HepG2 (cell line): ENCODE results near the gene MAN2B2. TPM values are rescaled to one million over a fixed set of nuclear protein-coding genes. Genes with fewer than 3 reads are reported as not detected.

Source experiments
- ATAC-seq: fragments of 200-7000 bp; cut with Tn5 transposase; 3 replicates; pipeline ENCODE4 v1.9.1; 2020; ENCODE audit warnings: mild to moderate bottlenecking, moderate library complexity
- BruUV-seq: library from RNA; stranded (reverse); fragments of 400-500 nt; replicated peaks from 2 replicates; lab custom pipeline; 2021; lab: Mats Ljungman, UMichigan
- CTCF ChIA-PET: fragments of 300-600 bp; formaldehyde crosslinking; extraction: SDS; loops from one replicate; lab custom pipeline; 2021; ENCODE audit warnings: low total read pairs, inconsistent platforms, low intra/inter-chr PET ratio; lab: Yijun Ruan, JAX
- POLR2A ChIA-PET: fragments of 350-600 bp; sonication (Branson Sonifier 250); formaldehyde crosslinking; loops from one replicate; lab custom pipeline; 2020; ENCODE audit warnings: antibody characterized with exemption, inconsistent platforms; lab: Yijun Ruan, JAX
- DNase-seq: peaks from one replicate; pipeline ENCODE4 v3.0.0-alpha.2; 2015; ENCODE audit warnings: low spot score
- FAIRE-seq: peaks from 3 replicates; lab custom pipeline; 2011; peaks lifted over from hg19 to GRCh38; lab: Jason Lieb, UNC
- H2AFZ ChIP-seq: one replicate; pipeline ENCODE4 v1.6.1; 2011; ENCODE audit warnings: low read length, inconsistent platforms
- H3K27ac ChIP-seq: fragments of 300-600 bp; 3 replicates; pipeline ENCODE4 v1.8.0; 2011; ENCODE audit warnings: mixed run types, mild to moderate bottlenecking, mixed read lengths, low read length, inconsistent platforms; ENCODE audit not compliant: insufficient read depth; ENCODE audit errors: extremely low read length
- H3K27me3 ChIP-seq, 2 experiments: fragments of 200-600 bp in 1 of 2; 2 replicates in 1 of 2; 3 replicates in 1 of 2; pipeline versions ENCODE4 v1.6.0 to v1.8.0; 2011; ENCODE audit warnings: low read length in 2 of 2, mild to moderate bottlenecking in 2 of 2, moderate library complexity in 2 of 2, inconsistent platforms in 1 of 2; ENCODE audit not compliant: insufficient read depth in 2 of 2, control insufficient read depth in 1 of 2
- H3K36me3 ChIP-seq, 2 experiments: fragments of 200-600 bp in 1 of 2; replicated peaks in 1 of 2; 2 replicates in 1 of 2; 3 replicates in 1 of 2; pipeline versions ENCODE4 v1.5.1 to v1.8.0; 2011; ENCODE audit warnings: low read length in 2 of 2, inconsistent platforms in 1 of 2; ENCODE audit not compliant: insufficient read depth in 2 of 2, control insufficient read depth in 1 of 2
- H3K4me1 ChIP-seq: 2 replicates; pipeline ENCODE4 v1.5.1; 2012; ENCODE audit warnings: low read length, inconsistent platforms; ENCODE audit not compliant: insufficient read depth
- H3K4me2 ChIP-seq: 2 replicates; pipeline ENCODE4 v1.6.0; 2011; ENCODE audit warnings: low read depth, low read length, inconsistent platforms
- H3K4me3 ChIP-seq, 3 experiments: fragments of 200-600 bp in 1 of 3; sonication (generic), shearing (Covaris generic) in 1 of 3; replicated peaks in 1 of 3; 2 replicates each; pipeline ENCODE4 v1.5.1; 2011 to 2016; ENCODE audit warnings: low read length in 3 of 3, inconsistent platforms in 2 of 3, low read depth in 2 of 3, mild to moderate bottlenecking in 2 of 3, control low read depth in 1 of 3, mixed read lengths in 1 of 3; ENCODE audit not compliant: insufficient read depth in 1 of 3
- H3K79me2 ChIP-seq: one replicate; pipeline ENCODE4 v1.6.1; 2011; ENCODE audit warnings: low read length, inconsistent platforms; ENCODE audit not compliant: insufficient read depth
- H3K9ac ChIP-seq: 2 replicates; pipeline ENCODE4 v1.6.0; 2011; ENCODE audit warnings: mild to moderate bottlenecking, low read depth, low read length, inconsistent platforms; ENCODE audit not compliant: insufficient read depth
- H3K9me3 ChIP-seq: 2 replicates; pipeline ENCODE4 v1.5.1; 2012; ENCODE audit warnings: mild to moderate bottlenecking, low read length
- H4K20me1 ChIP-seq: 2 replicates; pipeline ENCODE4 v1.6.0; 2011; ENCODE audit warnings: inconsistent platforms, mild to moderate bottlenecking, low read length, moderate library complexity; ENCODE audit not compliant: insufficient read depth
- CBFB ChIP-seq: sonication (generic); formaldehyde crosslinking; IDR thresholded peaks from 2 replicates; pipeline ENCODE4 v1.4.0; 2020; ENCODE audit warnings: missing genetic modification reagents
- FOXP4 ChIP-seq: sonication (generic); formaldehyde crosslinking; IDR thresholded peaks from 2 replicates; pipeline ENCODE4 v1.4.0; 2020; ENCODE audit warnings: missing genetic modification reagents
- JARID2 ChIP-seq: sonication (generic); formaldehyde crosslinking; IDR thresholded peaks from 2 replicates; pipeline ENCODE4 v1.8.1; 2023; ENCODE audit warnings: missing genetic modification reagents, inconsistent platforms; ENCODE audit not compliant: insufficient replicate concordance
- RXRA ChIP-seq: sonication (generic); formaldehyde crosslinking; IDR thresholded peaks from 2 replicates; pipeline ENCODE4 v1.5.1; 2020; ENCODE audit warnings: missing genetic modification reagents
- SMARCE1 ChIP-seq: fragments of 450-650 bp; IDR thresholded peaks from 2 replicates; pipeline ENCODE4 v1.6.1; 2017; ENCODE audit warnings: borderline replicate concordance
- SP5 ChIP-seq: IDR thresholded peaks from 2 replicates; pipeline ENCODE4 v1.6.1; 2016; ENCODE audit warnings: low read depth, borderline replicate concordance
- ZBTB1 ChIP-seq: sonication (generic); formaldehyde crosslinking; IDR thresholded peaks from 2 replicates; pipeline ENCODE4 v1.4.0; 2020; ENCODE audit warnings: missing genetic modification reagents, borderline replicate concordance
- ZNF143 ChIP-seq: sonication (generic); formaldehyde crosslinking; IDR thresholded peaks from 2 replicates; pipeline ENCODE4 v1.4.0; 2020; ENCODE audit warnings: missing genetic modification reagents
- ZNF256 ChIP-seq: sonication (generic); formaldehyde crosslinking; conservative IDR thresholded peaks from 2 replicates; pipeline ENCODE4 v1.4.0; 2020; ENCODE audit warnings: missing genetic modification reagents
- ZNF282 ChIP-seq: fragments of 450-650 bp; IDR thresholded peaks from 2 replicates; pipeline ENCODE4 v1.6.1; 2018; ENCODE audit not compliant: partially characterized antibody
- ZNF563 ChIP-seq: sonication (generic); formaldehyde crosslinking; IDR thresholded peaks from 2 replicates; pipeline ENCODE4 v1.8.0; 2022; ENCODE audit warnings: mild to moderate bottlenecking, moderate library complexity, missing genetic modification reagents
- ZNF574 ChIP-seq: sonication (generic); formaldehyde crosslinking; IDR thresholded peaks from 2 replicates; pipeline ENCODE4 v1.4.0; 2020; ENCODE audit warnings: missing genetic modification reagents
- ZNF607 ChIP-seq: sonication (generic); formaldehyde crosslinking; IDR thresholded peaks from 2 replicates; pipeline ENCODE4 v1.5.1; 2020; ENCODE audit warnings: missing genetic modification reagents, mild to moderate bottlenecking, borderline replicate concordance
- ZNF629 ChIP-seq: sonication (generic); formaldehyde crosslinking; conservative IDR thresholded peaks from 2 replicates; pipeline ENCODE4 v1.5.0; 2020; ENCODE audit warnings: missing genetic modification reagents
- WGBS: methylation state at CpG from one replicate; pipeline ENCODE4 v1.1.6; 2017; ENCODE audit warnings: low lambda C conversion rate; 5-methylcytosine and 5-hydroxymethylcytosine counted together
- in situ Hi-C: cut with HindIII; loops from 2 replicates; pipeline ENCODE4 v1.10.0; 2017; ENCODE audit warnings: low pct_unique_long_range_greater_than_20kb; ENCODE audit not compliant: extremely low pct_ligation_motif_present
- intact Hi-C: fragments of 100-400 bp; cut with micrococcal nuclease; formaldehyde crosslinking; loops from one replicate; pipeline ENCODE4 v1.10.0; 2022; ENCODE audit not compliant: unreplicated experiment
- polyA plus RNA-seq, 8 experiments: library from polyadenylated mRNA; depleted of rRNA in 3 of 8; stranded (reverse) in 7 of 8; unstranded in 1 of 8; fragments of >200 nt; fragmentation: Illumina TruSeq in 4 of 8; extraction: Trizol in 4 of 8; gene quantifications; 2 replicates each; pipeline versions ENCODE4 v1.2.1 to v1.2.3, GENCODE V29; 2011 to 2016; ENCODE audit warnings: low read depth in 4 of 8, missing spikeins in 1 of 8, mixed read lengths in 1 of 8; ENCODE audit not compliant: insufficient read depth in 1 of 8
- total RNA-seq, 5 experiments: library from RNA; depleted of rRNA; stranded (reverse); fragments of >200 nt; fragmentation: Illumina TruSeq; extraction: Trizol; gene quantifications; 2 replicates each; pipeline ENCODE4 v1.2.3, GENCODE V29; 2016; ENCODE audit warnings: low read depth in 1 of 5

Gene MAN2B2
- total and polyA plus RNA-seq, 2 of the 13 experiments (the other 11 are each of a cell fraction or from before 2014, with no cell fraction given), result 4.8 to 5.4 TPM

- no peaks in the 10 kb centered on the region for H3K79me2 ChIP-seq
- no TSS peak for BruUV-seq
- 13% methylated on average over 4 of the region's 4 CpGs for WGBS
- H3K27me3 ChIP-seq, result peaks cover 0 to 16% of the 10 kb centered on the region in 2 experiments; a peak in 2 of 5 replicates
- ATAC-seq, result no peak
- H3K9ac ChIP-seq, result no peak overlapping the region
- H2AFZ ChIP-seq, result no peak overlapping the region
- no peaks in the 10 kb centered on the region for H3K4me1 ChIP-seq
- no peak for DNase-seq
- CTCF ChIA-PET, result no interaction called here
- 0 out of 2 replicates have a peak, but pooled peaks cover 3% of the 10 kb centered on the region for H4K20me1 ChIP-seq
- intact Hi-C loops (loop anchor here (5.0 to 10.0 kb wide), 3 partner anchors 77 to 294 kb away; partner anchors contain the start of gene PPP2R2C), in situ Hi-C loops (loop anchor here (10.0 kb wide), 1 partner anchor 214 kb away; no protein-coding TSS in a partner anchor)
- peaks cover 7% of the 10 kb centered on the region; the same call in 1 of the 2 replicates for H3K9me3 ChIP-seq
- no peak for TF ChIP-seq ZNF607 (CRISPR knock-in tag)
- no peak for TF ChIP-seq ZBTB1 (CRISPR knock-in tag)
- no peak for TF ChIP-seq RXRA (CRISPR knock-in tag)
- TF ChIP-seq ZNF256 (CRISPR knock-in tag), result no peak
- no peak for TF ChIP-seq FOXP4
- TF ChIP-seq JARID2 (CRISPR knock-in tag), result no peak
- no peak for TF ChIP-seq SMARCE1
- no peak for TF ChIP-seq ZNF143 (CRISPR knock-in tag)
- TF ChIP-seq SP5 (CRISPR knock-in tag), result no peak
- TF ChIP-seq ZNF563, result no peak
- no peak for TF ChIP-seq ZNF574 (CRISPR knock-in tag)
- TF ChIP-seq ZNF629 (CRISPR knock-in tag), result no peak
- no peak for TF ChIP-seq CBFB (CRISPR knock-in tag)
- no peak for TF ChIP-seq ZNF282
- POLR2A ChIA-PET, result no interaction called here
- no peak overlapping the region for H3K4me3 ChIP-seq
- H3K4me2 ChIP-seq, result no peak overlapping the region
- H3K36me3 ChIP-seq, result no peaks in the 10 kb centered on the region
- no peak for FAIRE-seq
- no peak overlapping the region for H3K27ac ChIP-seq
Observed at GRCh38 chr4:6548882-6549230, 26.1 kb upstream of the MAN2B2 start.
